Peyer's patch (tissue), 4 donors: ENCODE results near the gene AP1B1.

ENCODE experiments used
- CTCF ChIP-seq, 6 experiments: fragments of 450-650 bp in 4 of 6; fragments of 200-600 bp in 2 of 6; sonication (generic) in 1 of 6; IDR thresholded peaks; one replicate each; pipeline ENCODE4 v1.5.1; 2017 to 2019; ENCODE audit warnings: antibody characterized with exemption in 6 of 6, mild to moderate bottlenecking in 3 of 6, moderate library complexity in 1 of 6
- POLR2A ChIP-seq, 2 donors: fragments of 450-650 bp; IDR thresholded peaks; one replicate each; pipeline ENCODE4 v1.5.1; 2017; ENCODE audit warnings: antibody characterized with exemption in 2 of 2, mild to moderate bottlenecking in 2 of 2, moderate library complexity in 2 of 2

GRCh38 chr22:29435236-29436136 lies 47.1 kb upstream of the AP1B1 start:
- TF ChIP-seq POLR2A (IDR thresholded peaks at IDR 0.05) (no peak), CTCF (IDR thresholded peaks at IDR 0.05) (no peak)
